ENCODE results near the gene TRPM3. TPM values are rescaled to one million over a fixed set of nuclear protein-coding genes. Genes with fewer than 3 reads are reported as not detected.

Gene TRPM3
- total and polyA plus RNA-seq, 4 experiments from 2014 or later = not detected

GRCh38 chr9:71076096-71076495 is 45.3 kb downstream of the TRPM3 start:
- ChIA-PET CTCF (ENCODE audit: partially characterized antibody) (no interaction called here), POLR2A (ENCODE audit: partially characterized antibody) (no interaction called here)
- Mint-ChIP-seq H3K27ac (no peak overlapping the region), H3K9me3 (peaks cover 0 to 5% (median 0%) of the 10 kb centered on the region in 8 donors), H3K4me3 (no peak overlapping the region), H3K4me1 (no peaks in the 10 kb centered on the region), H3K27me3 (peaks cover 2% of the 10 kb centered on the region in 2 donors), H3K36me3 (no peaks in the 10 kb centered on the region)
- intact Hi-C loops (cut with micrococcal nuclease) = no loop called here
- H3K27me3 ChIP-seq (ENCODE audit: insufficient read depth, low read length) = no peaks in the 10 kb centered on the region
- H3K27ac ChIP-seq (ENCODE audit: low read depth, low read length) = no peak overlapping the region
- no peaks in the 10 kb centered on the region for H3K9me3 ChIP-seq (ENCODE audit: control insufficient read depth in 1 of 2, low read length in 2 of 2)
- no peak overlapping the region for H3K4me3 ChIP-seq (ENCODE audit: low read length in 2 of 2)
- no peak for DNase-seq
- H3K36me3 ChIP-seq (ENCODE audit: insufficient read depth, low read length) = no peaks in the 10 kb centered on the region
- no peaks in the 10 kb centered on the region for H3K4me1 ChIP-seq (ENCODE audit: insufficient read depth, low read length)

DNA sequence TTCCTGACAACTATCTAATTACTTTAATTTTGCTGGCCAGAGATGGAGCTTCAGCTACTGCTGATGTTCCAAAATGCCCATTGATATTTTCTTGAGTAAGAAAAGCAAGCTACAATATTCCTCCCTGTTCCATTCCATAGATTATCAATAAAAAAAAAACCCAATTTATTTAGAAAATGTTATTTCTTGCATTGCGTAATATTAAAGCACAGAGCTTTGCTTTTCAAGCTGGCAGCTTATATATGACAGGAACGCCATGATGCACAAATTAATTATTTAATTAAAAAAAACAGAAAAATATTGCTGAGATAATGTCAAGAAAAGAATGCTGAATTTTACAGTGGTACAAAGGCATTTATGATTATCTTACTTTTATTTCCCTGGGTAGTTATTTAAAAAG is 47.9 kb downstream of the TRPM3 start:
- CTCF ChIA-PET (ENCODE audit: partially characterized antibody) = no interaction called here
- H3K36me3 Mint-ChIP-seq = no peaks in the 10 kb centered on the region
- H3K9me3 Mint-ChIP-seq = peaks cover 0 to 5% (median 0%) of the 10 kb centered on the region in 8 donors
- no peak overlapping the region for H3K4me3 Mint-ChIP-seq
- Histone ChIP-seq H3K27me3 (ENCODE audit: insufficient read depth, low read length) (no peaks in the 10 kb centered on the region), H3K4me1 (ENCODE audit: insufficient read depth, low read length) (no peaks in the 10 kb centered on the region), H3K4me3 (ENCODE audit: low read length in 2 of 2) (no peak overlapping the region), H3K9me3 (ENCODE audit: control insufficient read depth in 1 of 2, low read length in 2 of 2) (no peaks in the 10 kb centered on the region), H3K27ac (ENCODE audit: low read depth, low read length) (no peak overlapping the region), H3K36me3 (ENCODE audit: insufficient read depth, low read length) (no peaks in the 10 kb centered on the region)
- H3K4me1 Mint-ChIP-seq = no peaks in the 10 kb centered on the region
- POLR2A ChIA-PET (ENCODE audit: partially characterized antibody) = no interaction called here
- intact Hi-C loops (cut with micrococcal nuclease) = no loop called here
- DNase-seq = no peak
- H3K27me3 Mint-ChIP-seq = peaks cover 2% of the 10 kb centered on the region in 2 donors
- H3K27ac Mint-ChIP-seq = no peak overlapping the region

- no peaks in the 10 kb centered on the region for H3K36me3 Mint-ChIP-seq
- DNase-seq = no peak
- H3K27me3 Mint-ChIP-seq = peaks cover 2% of the 10 kb centered on the region in 2 donors
- intact Hi-C loops (cut with micrococcal nuclease) = no loop called here
- Histone ChIP-seq H3K27ac (ENCODE audit: low read depth, low read length) (no peak overlapping the region), H3K36me3 (ENCODE audit: insufficient read depth, low read length) (no peaks in the 10 kb centered on the region), H3K4me1 (ENCODE audit: insufficient read depth, low read length) (no peaks in the 10 kb centered on the region), H3K27me3 (ENCODE audit: insufficient read depth, low read length) (no peaks in the 10 kb centered on the region), H3K4me3 (ENCODE audit: low read length in 2 of 2) (no peak overlapping the region), H3K9me3 (ENCODE audit: control insufficient read depth in 1 of 2, low read length in 2 of 2) (no peaks in the 10 kb centered on the region)
- CTCF ChIA-PET (ENCODE audit: partially characterized antibody) = no interaction called here
- H3K4me3 Mint-ChIP-seq = no peak overlapping the region
- peaks cover 0 to 5% (median 0%) of the 10 kb centered on the region in 8 donors for H3K9me3 Mint-ChIP-seq
- POLR2A ChIA-PET (ENCODE audit: partially characterized antibody) = no interaction called here
- H3K27ac Mint-ChIP-seq = no peak overlapping the region
- no peaks in the 10 kb centered on the region for H3K4me1 Mint-ChIP-seq
Measured at GRCh38 chr9:71072587-71072986, 48.8 kb downstream of the TRPM3 start.

DNA sequence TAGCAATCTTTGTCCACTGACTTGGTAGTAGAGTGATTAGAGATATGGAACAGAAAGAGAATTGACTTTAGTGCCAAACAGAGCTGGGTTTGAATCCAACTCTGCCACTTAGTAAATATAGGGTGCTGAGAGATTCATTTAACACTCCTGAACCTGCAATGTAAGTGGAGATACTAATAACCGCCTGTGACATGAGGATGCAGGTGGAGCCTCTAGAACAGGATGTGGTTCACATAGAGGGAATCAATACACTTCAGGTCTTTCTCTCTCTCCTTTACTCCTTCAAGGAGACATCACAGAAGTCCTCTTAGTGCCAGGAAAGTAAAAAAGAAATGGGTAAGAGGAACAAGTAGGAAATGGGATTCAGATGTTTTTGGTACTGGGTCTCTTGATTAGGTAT is 49.8 kb downstream of the TRPM3 start:
- POLR2A ChIA-PET (ENCODE audit: partially characterized antibody) = no interaction called here
- H3K9me3 Mint-ChIP-seq = peaks cover 0 to 5% (median 0%) of the 10 kb centered on the region in 8 donors
- Histone ChIP-seq H3K27ac (ENCODE audit: low read depth, low read length) (no peak overlapping the region), H3K27me3 (ENCODE audit: insufficient read depth, low read length) (no peaks in the 10 kb centered on the region), H3K9me3 (ENCODE audit: control insufficient read depth in 1 of 2, low read length in 2 of 2) (no peaks in the 10 kb centered on the region), H3K4me1 (ENCODE audit: insufficient read depth, low read length) (no peaks in the 10 kb centered on the region), H3K4me3 (ENCODE audit: low read length in 2 of 2) (no peak overlapping the region), H3K36me3 (ENCODE audit: insufficient read depth, low read length) (no peaks in the 10 kb centered on the region)
- H3K4me1 Mint-ChIP-seq = no peaks in the 10 kb centered on the region
- no peak overlapping the region for H3K27ac Mint-ChIP-seq
- H3K4me3 Mint-ChIP-seq = no peak overlapping the region
- H3K36me3 Mint-ChIP-seq = no peaks in the 10 kb centered on the region
- CTCF ChIA-PET (ENCODE audit: partially characterized antibody) = no interaction called here
- H3K27me3 Mint-ChIP-seq = peaks cover 0 to 2% of the 10 kb centered on the region in 2 donors
- intact Hi-C loops (cut with micrococcal nuclease) = no loop called here
- no peak for DNase-seq

GRCh38 chr9:71058660-71059059 is 62.8 kb downstream of the TRPM3 start:
- no peaks in the 10 kb centered on the region for H3K36me3 ChIP-seq (ENCODE audit: insufficient read depth, low read length)
- H3K9me3 ChIP-seq (ENCODE audit: control insufficient read depth in 1 of 2, low read length in 2 of 2) = no peaks in the 10 kb centered on the region
- no peaks in the 10 kb centered on the region for H3K4me1 ChIP-seq (ENCODE audit: insufficient read depth, low read length)
- Mint-ChIP-seq H3K4me3 (no peak overlapping the region), H3K4me1 (no peaks in the 10 kb centered on the region), H3K9me3 (peaks cover 0 to 3% (median 0%) of the 10 kb centered on the region in 8 donors), H3K36me3 (no peaks in the 10 kb centered on the region), H3K27ac (no peak overlapping the region), H3K27me3 (no peaks in the 10 kb centered on the region)
- intact Hi-C loops (cut with micrococcal nuclease) = no loop called here
- H3K27me3 ChIP-seq (ENCODE audit: insufficient read depth, low read length) = no peaks in the 10 kb centered on the region
- CTCF ChIA-PET (ENCODE audit: partially characterized antibody) = no interaction called here
- H3K4me3 ChIP-seq (ENCODE audit: low read length in 2 of 2) = no peak overlapping the region
- POLR2A ChIA-PET (ENCODE audit: partially characterized antibody) = no interaction called here
- no peak overlapping the region for H3K27ac ChIP-seq (ENCODE audit: low read depth, low read length)
- DNase-seq = no peak

GRCh38 chr9:71052287-71052686 is 69.1 kb downstream of the TRPM3 start:
- Mint-ChIP-seq H3K27ac (no peak overlapping the region), H3K27me3 (no peaks in the 10 kb centered on the region), H3K4me3 (no peak overlapping the region), H3K36me3 (no peaks in the 10 kb centered on the region), H3K4me1 (no peaks in the 10 kb centered on the region), H3K9me3 (peaks cover 0 to 3% (median 0%) of the 10 kb centered on the region in 8 donors)
- intact Hi-C loops (cut with micrococcal nuclease) = no loop called here
- CTCF ChIA-PET (ENCODE audit: partially characterized antibody) = no interaction called here
- H3K9me3 ChIP-seq (ENCODE audit: control insufficient read depth in 1 of 2, low read length in 2 of 2) = no peaks in the 10 kb centered on the region
- no peaks in the 10 kb centered on the region for H3K36me3 ChIP-seq (ENCODE audit: insufficient read depth, low read length)
- DNase-seq = no peak
- POLR2A ChIA-PET (ENCODE audit: partially characterized antibody) = no interaction called here
- no peak overlapping the region for H3K4me3 ChIP-seq (ENCODE audit: low read length in 2 of 2)
- no peaks in the 10 kb centered on the region for H3K4me1 ChIP-seq (ENCODE audit: insufficient read depth, low read length)
- H3K27me3 ChIP-seq (ENCODE audit: insufficient read depth, low read length) = no peaks in the 10 kb centered on the region
- no peak overlapping the region for H3K27ac ChIP-seq (ENCODE audit: low read depth, low read length)

GRCh38 chr9:71048280-71048679 is 73.1 kb downstream of the TRPM3 start:
- no peaks in the 10 kb centered on the region for H3K4me1 Mint-ChIP-seq

DNA sequence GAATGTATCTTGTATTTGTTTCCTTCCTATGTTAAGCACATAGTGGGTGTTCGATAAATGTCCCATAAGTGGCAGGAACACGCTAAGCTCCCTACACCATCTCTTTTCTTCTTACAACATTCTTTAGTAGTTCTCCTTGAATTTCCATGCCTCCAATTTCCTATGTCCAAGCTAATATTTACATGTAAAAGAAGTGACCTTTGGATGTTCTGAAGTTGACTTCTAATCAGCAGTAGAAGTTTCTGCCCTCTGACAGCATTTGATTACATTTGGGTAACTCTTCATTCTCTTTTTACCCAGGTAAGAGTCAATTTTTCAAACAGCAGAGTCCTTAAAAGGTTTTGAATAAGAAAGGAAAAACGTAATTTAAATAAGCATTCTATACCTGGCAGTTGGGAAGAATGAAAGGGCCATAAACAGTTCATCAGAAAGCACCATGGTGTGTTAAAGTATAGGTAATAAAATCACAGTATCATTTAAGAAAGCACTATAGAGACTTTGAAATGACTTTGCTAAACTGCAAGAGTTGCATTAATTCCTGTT is 78.9 kb downstream of the TRPM3 start:
- DNase-seq = no peak
- Histone ChIP-seq H3K4me3 (ENCODE audit: low read length in 2 of 2) (no peak overlapping the region), H3K4me1 (ENCODE audit: insufficient read depth, low read length) (no peaks in the 10 kb centered on the region), H3K9me3 (ENCODE audit: control insufficient read depth in 1 of 2, low read length in 2 of 2) (no peaks in the 10 kb centered on the region), H3K27me3 (ENCODE audit: insufficient read depth, low read length) (no peaks in the 10 kb centered on the region), H3K36me3 (ENCODE audit: insufficient read depth, low read length) (no peaks in the 10 kb centered on the region), H3K27ac (ENCODE audit: low read depth, low read length) (no peak overlapping the region)
- CTCF ChIA-PET (ENCODE audit: partially characterized antibody) = no interaction called here
- Mint-ChIP-seq H3K4me3 (no peak overlapping the region), H3K36me3 (no peaks in the 10 kb centered on the region), H3K4me1 (no peaks in the 10 kb centered on the region), H3K27ac (no peak overlapping the region), H3K27me3 (no peaks in the 10 kb centered on the region), H3K9me3 (peaks cover 0 to 4% (median 0%) of the 10 kb centered on the region in 8 donors)
- POLR2A ChIA-PET (ENCODE audit: partially characterized antibody) = no interaction called here
- intact Hi-C loops (cut with micrococcal nuclease) = no loop called here

More at GRCh38 chr9:71048280-71048679, 73.1 kb downstream of the TRPM3 start:
- no peaks in the 10 kb centered on the region for H3K27me3 ChIP-seq (ENCODE audit: insufficient read depth, low read length)
- CTCF ChIA-PET (ENCODE audit: partially characterized antibody) = no interaction called here
- H3K9me3 ChIP-seq (ENCODE audit: control insufficient read depth in 1 of 2, low read length in 2 of 2) = no peaks in the 10 kb centered on the region
- no peak for DNase-seq
- no peak overlapping the region for H3K4me3 Mint-ChIP-seq
- H3K4me1 ChIP-seq (ENCODE audit: insufficient read depth, low read length) = no peaks in the 10 kb centered on the region
- no peak overlapping the region for H3K27ac ChIP-seq (ENCODE audit: low read depth, low read length)
- no peaks in the 10 kb centered on the region for H3K9me3 Mint-ChIP-seq
- POLR2A ChIA-PET (ENCODE audit: partially characterized antibody) = no interaction called here
- no peak overlapping the region for H3K4me3 ChIP-seq (ENCODE audit: low read length in 2 of 2)
- no peaks in the 10 kb centered on the region for H3K36me3 Mint-ChIP-seq
- no peaks in the 10 kb centered on the region for H3K27me3 Mint-ChIP-seq
- no peaks in the 10 kb centered on the region for H3K36me3 ChIP-seq (ENCODE audit: insufficient read depth, low read length)
- H3K27ac Mint-ChIP-seq = no peak overlapping the region
- intact Hi-C loops (cut with micrococcal nuclease) = no loop called here
